ENCODE measurements around the gene OBSCN.
A peak's percentile ranks its signal among the peaks of the same experiment; 100 is the strongest.

OBSCN gene

GRCh38 chr1:228228601-228229074, 20.8 kb downstream of the OBSCN start:
- no peak overlapping the region for H3K4me3 ChIP-seq (ENCODE audit: low read depth, low read length)
- TF ChIP-seq, protein P1, sequence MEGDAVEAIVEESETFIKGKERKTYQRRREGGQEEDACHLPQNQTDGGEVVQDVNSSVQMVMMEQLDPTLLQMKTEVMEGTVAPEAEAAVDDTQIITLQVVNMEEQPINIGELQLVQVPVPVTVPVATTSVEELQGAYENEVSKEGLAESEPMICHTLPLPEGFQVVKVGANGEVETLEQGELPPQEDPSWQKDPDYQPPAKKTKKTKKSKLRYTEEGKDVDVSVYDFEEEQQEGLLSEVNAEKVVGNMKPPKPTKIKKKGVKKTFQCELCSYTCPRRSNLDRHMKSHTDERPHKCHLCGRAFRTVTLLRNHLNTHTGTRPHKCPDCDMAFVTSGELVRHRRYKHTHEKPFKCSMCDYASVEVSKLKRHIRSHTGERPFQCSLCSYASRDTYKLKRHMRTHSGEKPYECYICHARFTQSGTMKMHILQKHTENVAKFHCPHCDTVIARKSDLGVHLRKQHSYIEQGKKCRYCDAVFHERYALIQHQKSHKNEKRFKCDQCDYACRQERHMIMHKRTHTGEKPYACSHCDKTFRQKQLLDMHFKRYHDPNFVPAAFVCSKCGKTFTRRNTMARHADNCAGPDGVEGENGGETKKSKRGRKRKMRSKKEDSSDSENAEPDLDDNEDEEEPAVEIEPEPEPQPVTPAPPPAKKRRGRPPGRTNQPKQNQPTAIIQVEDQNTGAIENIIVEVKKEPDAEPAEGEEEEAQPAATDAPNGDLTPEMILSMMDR (IDR thresholded peaks at IDR 0.05; ENCODE audit: insufficient read depth, low read depth, low read length, missing control alignments): no peak
- DNase-seq (ENCODE audit: low read depth): no peak

DNA sequence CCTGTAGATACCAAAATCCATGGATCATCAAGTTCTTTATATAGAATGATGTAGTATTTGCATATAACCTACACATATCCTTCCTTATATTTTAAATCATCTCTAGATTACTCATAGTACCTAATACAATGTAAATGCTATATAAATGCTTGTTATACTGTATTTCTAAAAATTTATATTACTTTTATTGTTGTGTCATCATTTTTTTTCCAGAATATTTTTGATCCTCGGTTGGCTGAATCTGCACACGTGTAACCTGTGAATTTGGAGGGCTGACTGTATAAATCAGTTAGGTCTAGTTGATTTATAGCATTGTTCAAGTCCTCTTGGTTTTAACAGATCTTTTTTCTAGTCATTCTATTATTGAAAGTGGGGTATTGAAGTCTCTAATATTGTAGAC, 23.3 kb downstream of the OBSCN start:
- no peak overlapping the region for H3K4me3 ChIP-seq (ENCODE audit: low read depth, low read length)
- DNase-seq (ENCODE audit: low read depth): no peak
- TF ChIP-seq, protein P1 (IDR thresholded peaks at IDR 0.05; ENCODE audit: insufficient read depth, low read depth, low read length, missing control alignments): no peak

- no peak overlapping the region for H3K4me3 ChIP-seq (ENCODE audit: low read depth, low read length)
- DNase-seq (ENCODE audit: low read depth): no peak
Measured at GRCh38 chr1:228233136-228233535, 25.3 kb downstream of the OBSCN start.

DNA sequence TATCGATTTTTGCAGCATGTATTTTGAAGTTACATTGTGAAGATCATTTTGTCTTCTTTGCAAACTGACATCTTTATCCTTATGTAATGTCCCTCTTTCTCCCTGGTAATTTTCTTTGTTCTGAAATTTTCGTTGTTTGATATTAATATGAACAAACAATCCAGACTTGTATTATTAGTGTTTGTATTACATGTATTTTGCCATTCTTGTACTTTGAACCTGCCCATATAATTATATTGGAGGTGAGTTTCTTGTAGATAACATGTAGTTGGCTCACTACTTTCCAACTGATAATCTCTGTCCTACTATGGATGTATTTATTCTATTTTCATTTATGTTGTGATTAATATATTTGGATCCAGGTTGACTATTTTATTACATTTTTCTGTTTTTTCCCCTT, 27.1 kb downstream of the OBSCN start:
- DNase-seq (ENCODE audit: low read depth): no peak
- H3K4me3 ChIP-seq (ENCODE audit: low read depth, low read length): no peak overlapping the region
- TF ChIP-seq, protein P1 (IDR thresholded peaks at IDR 0.05; ENCODE audit: insufficient read depth, low read depth, low read length, missing control alignments): no peak

More at GRCh38 chr1:228233136-228233535, 25.3 kb downstream of the OBSCN start:
- TF ChIP-seq, protein P1 (IDR thresholded peaks at IDR 0.05; ENCODE audit: insufficient read depth, low read depth, low read length, missing control alignments): no peak

DNA sequence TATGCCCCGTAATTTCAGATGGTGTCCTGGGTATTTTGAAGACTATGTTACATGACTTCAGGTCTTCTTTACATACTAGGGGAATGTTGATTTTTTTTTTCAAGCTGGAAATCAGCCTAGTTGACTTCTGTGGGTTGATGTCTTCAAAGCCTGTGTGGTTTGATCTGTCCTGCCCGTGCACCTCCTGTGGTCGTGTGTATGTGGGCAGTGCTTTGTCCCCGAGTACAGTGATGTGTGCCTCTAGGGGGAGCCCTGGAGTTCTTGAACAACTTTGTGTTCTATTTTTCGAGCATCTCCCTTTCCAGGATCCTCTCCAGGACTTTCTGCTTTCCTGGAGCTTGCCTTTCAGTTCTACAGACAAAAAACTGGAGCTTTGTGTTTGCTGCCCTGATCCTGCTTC, 28.9 kb downstream of the OBSCN start:
- peak; percentile 38 for DNase-seq (ENCODE audit: low read depth)
- TF ChIP-seq, protein P1 (IDR thresholded peaks at IDR 0.05; ENCODE audit: insufficient read depth, low read depth, low read length, missing control alignments): peak; percentile 47

DNA sequence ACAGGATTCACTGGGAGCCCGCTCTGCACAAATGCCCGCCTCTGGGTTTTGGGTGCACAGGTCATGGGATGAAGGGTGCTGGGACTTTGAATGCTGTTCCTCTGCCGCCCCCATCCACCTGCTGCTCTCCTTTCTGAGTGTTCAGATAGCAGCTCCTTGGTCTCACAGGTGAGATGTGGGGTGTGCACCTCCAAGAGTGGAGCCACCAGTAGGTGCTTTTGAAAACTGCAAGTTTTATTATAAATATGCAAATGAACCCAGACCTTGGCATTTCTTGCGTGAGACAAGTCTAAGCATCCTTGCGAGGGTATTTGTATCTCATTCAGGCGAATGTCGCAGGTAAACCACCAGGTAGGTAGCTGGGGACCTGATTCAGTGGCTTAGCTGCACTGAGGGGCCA, 30.2 kb downstream of the OBSCN start:
- H3K4me3 ChIP-seq (ENCODE audit: low read depth, low read length): no peak overlapping the region
- no peak for DNase-seq (ENCODE audit: low read depth)
- TF ChIP-seq, protein P1 (IDR thresholded peaks at IDR 0.05; ENCODE audit: insufficient read depth, low read depth, low read length, missing control alignments): no peak

More for the DNA sequence above, 28.9 kb downstream of the OBSCN start:
- H3K4me3 ChIP-seq (ENCODE audit: low read depth, low read length): no peak overlapping the region

GRCh38 chr1:228238461-228238860, 30.6 kb downstream of the OBSCN start:
- no peak overlapping the region for H3K4me3 ChIP-seq (ENCODE audit: low read depth, low read length)
- TF ChIP-seq, protein P1 (IDR thresholded peaks at IDR 0.05; ENCODE audit: insufficient read depth, low read depth, low read length, missing control alignments): no peak
- DNase-seq (ENCODE audit: low read depth): no peak

Data from GM12865 (cell line).